K562 (cell line): ENCODE measurements around the gene FOXA3. TPM values are rescaled to one million over a fixed set of nuclear protein-coding genes. Genes with fewer than 3 reads are reported as not detected.

Source experiments
- ATAC-seq: fragments of 200-7000 bp; cut with Tn5 transposase; 3 replicates; pipeline ENCODE4 v1.9.1; 2020; ENCODE audit warnings: moderate library complexity
- BruUV-seq: library from RNA; stranded (reverse); fragments of 400-500 nt; replicated peaks from 2 replicates; lab custom pipeline; 2021; lab: Mats Ljungman, UMichigan
- CTCF ChIA-PET: fragments of 300-600 bp; formaldehyde crosslinking; extraction: SDS; loops from one replicate; lab custom pipeline; 2021; ENCODE audit warnings: low intra/inter-chr PET ratio; lab: Yijun Ruan, JAX
- POLR2A ChIA-PET: fragments of 300-600, 350-650 bp; sonication (Branson Sonifier 250); formaldehyde crosslinking; extraction: SDS; loops from one replicate; lab custom pipeline; 2021; ENCODE audit warnings: antibody characterized with exemption, inconsistent platforms; lab: Yijun Ruan, JAX
- DNase-seq, 4 experiments: peaks; one replicate each; pipeline versions ENCODE4 v3.0.0 to v3.0.0-alpha.2; 2011 to 2018; ENCODE audit warnings: low spot score in 3 of 4, mixed read lengths in 3 of 4; ENCODE audit errors: extremely low read depth in 1 of 4
- FAIRE-seq: peaks from 2 replicates; lab custom pipeline; 2011; peaks lifted over from hg19 to GRCh38; lab: Jason Lieb, UNC
- H2AFZ ChIP-seq: 2 replicates; pipeline ENCODE4 v1.6.0; 2011; ENCODE audit warnings: low read depth, low read length, control low read depth, inconsistent platforms
- H3K27ac ChIP-seq: fragments of 200-600 bp; 3 replicates; pipeline ENCODE4 v1.8.0; 2011; ENCODE audit warnings: low read depth, mild to moderate bottlenecking, control low read depth, inconsistent platforms, low read length, moderate library complexity, mixed read lengths; ENCODE audit errors: extremely low read depth
- H3K27me3 ChIP-seq, 2 experiments: fragments of 300-600 bp in 1 of 2; 2 replicates in 1 of 2; 3 replicates in 1 of 2; pipeline versions ENCODE4 v1.6.0 to v1.8.0; 2011; ENCODE audit warnings: inconsistent platforms in 2 of 2, low read length in 2 of 2, mild to moderate bottlenecking in 1 of 2, mixed read lengths in 1 of 2, moderate library complexity in 1 of 2; ENCODE audit not compliant: control insufficient read depth in 2 of 2, insufficient read depth in 2 of 2
- H3K36me3 ChIP-seq: fragments of 300-600 bp; 3 replicates; pipeline ENCODE4 v1.8.0; 2011; ENCODE audit warnings: mild to moderate bottlenecking, low read length, inconsistent platforms; ENCODE audit not compliant: control insufficient read depth, insufficient read depth
- H3K4me1 ChIP-seq, 2 experiments: fragments of 200-600 bp in 1 of 2; replicated peaks in 1 of 2; 2 replicates in 1 of 2; 3 replicates in 1 of 2; pipeline versions ENCODE4 v1.5.1 to v1.8.0; 2011; ENCODE audit warnings: inconsistent platforms in 2 of 2, low read length in 2 of 2, mild to moderate bottlenecking in 1 of 2, mixed read lengths in 1 of 2, moderate library complexity in 1 of 2; ENCODE audit not compliant: control insufficient read depth in 2 of 2, insufficient read depth in 2 of 2
- H3K4me2 ChIP-seq: 2 replicates; pipeline ENCODE4 v1.6.1; 2011; ENCODE audit warnings: low read length, control low read depth, inconsistent platforms, mixed read lengths; ENCODE audit not compliant: insufficient read depth
- H3K4me3 ChIP-seq: fragments of 200-600 bp; sonication (generic), shearing (Covaris generic); 2 replicates; pipeline ENCODE4 v1.5.1; 2016; ENCODE audit warnings: control low read depth, inconsistent platforms
- H3K79me2 ChIP-seq: fragments of 200-600 bp; 3 replicates; pipeline ENCODE4 v1.8.0; 2011; ENCODE audit warnings: low read length, inconsistent platforms; ENCODE audit not compliant: control insufficient read depth, insufficient read depth
- H3K9ac ChIP-seq, 2 experiments: 2 replicates each; pipeline versions ENCODE4 v1.6.0 to v1.6.1; 2011; ENCODE audit warnings: low read depth in 2 of 2, low read length in 2 of 2, control low read depth in 1 of 2, inconsistent platforms in 1 of 2, mild to moderate bottlenecking in 1 of 2, mixed read lengths in 1 of 2; ENCODE audit not compliant: insufficient read depth in 1 of 2
- H3K9me1 ChIP-seq: one replicate; pipeline ENCODE4 v1.6.0; 2011; ENCODE audit warnings: inconsistent platforms, mild to moderate bottlenecking, low read length, moderate library complexity; ENCODE audit not compliant: control insufficient read depth, insufficient read depth
- H3K9me3 ChIP-seq: replicated peaks from 2 replicates; pipeline ENCODE4 v1.5.1; 2011; ENCODE audit warnings: low read depth, low read length, inconsistent platforms; ENCODE audit not compliant: control insufficient read depth, insufficient read depth
- H4K20me1 ChIP-seq: replicated peaks from 2 replicates; pipeline ENCODE4 v1.6.1; 2011; ENCODE audit warnings: low read length, inconsistent platforms, mixed read lengths; ENCODE audit not compliant: control insufficient read depth, insufficient read depth
- BCOR ChIP-seq: fragments of 450-650 bp; IDR thresholded peaks from 2 replicates; pipeline ENCODE4 v1.6.1; 2016
- BMI1 ChIP-seq: fragments of 150-350 bp; IDR thresholded peaks from 2 replicates; pipeline ENCODE4 v1.6.1; 2014; ENCODE audit warnings: low read length
- KDM1A ChIP-seq, 2 experiments: fragments of 450-650 bp; IDR thresholded peaks; 2 replicates each; pipeline ENCODE4 v1.6.1; 2016; ENCODE audit warnings: mild to moderate bottlenecking in 2 of 2
- L3MBTL2 ChIP-seq: fragments of 450-650 bp; IDR thresholded peaks from 2 replicates; pipeline ENCODE4 v1.6.1; 2016; ENCODE audit warnings: mild to moderate bottlenecking, moderate library complexity
- MYNN ChIP-seq, 2 experiments: sonication (generic); formaldehyde crosslinking in 1 of 2; IDR thresholded peaks; 2 replicates each; pipeline versions ENCODE4 v1.5.0 to v1.6.1; 2016 to 2020; ENCODE audit warnings: antibody characterized with exemption in 1 of 2, missing genetic modification reagents in 1 of 2
- RBFOX2 ChIP-seq: fragments of 200-400 bp; formaldehyde crosslinking; IDR thresholded peaks from 2 replicates; pipeline ENCODE4 v1.6.1; 2017; ENCODE audit warnings: low read depth, mild to moderate bottlenecking, low read length, moderate library complexity
- RBM25 ChIP-seq: fragments of 200-400 bp; formaldehyde crosslinking; IDR thresholded peaks from 2 replicates; pipeline ENCODE4 v1.6.1; 2018; ENCODE audit warnings: low read length, low read depth, moderate library complexity; ENCODE audit not compliant: severe bottlenecking
- ZBTB7A ChIP-seq: IDR thresholded peaks from 2 replicates; pipeline ENCODE4 v1.6.1; 2011; ENCODE audit warnings: low read depth, mild to moderate bottlenecking, low read length, moderate library complexity, borderline replicate concordance; ENCODE audit not compliant: control insufficient read depth
- ZC3H8 ChIP-seq: fragments of 450-650 bp; IDR thresholded peaks from 2 replicates; pipeline ENCODE4 v1.6.1; 2017
- ZNF740 ChIP-seq, 3 experiments: fragments of 200-800 bp in 1 of 3; sonication (Bioruptor generic) in 1 of 3; sonication (generic) in 1 of 3; formaldehyde crosslinking in 1 of 3; IDR thresholded peaks; 2 replicates each; pipeline versions ENCODE4 v1.6.1 to v1.8.0; 2016 to 2022; ENCODE audit warnings: mild to moderate bottlenecking in 2 of 3, missing compliant biosample characterization in 2 of 3, missing genetic modification characterization in 2 of 3, missing genetic modification reagents in 1 of 3
- WGBS: fragments of 100-300 bp; shearing (Covaris generic); methylation state at CpG from one replicate; pipeline ENCODE4 v1.1.6; 2016; ENCODE audit warnings: low coverage, mixed read lengths; ENCODE audit not compliant: insufficient coverage; ENCODE audit errors: missing lambda C conversion rate; 5-methylcytosine and 5-hydroxymethylcytosine counted together
- in situ Hi-C: fragments of 300-500 bp; cut with MboI; formaldehyde crosslinking; loops from 4 replicates; pipeline ENCODE4 v1.15.0; 2018; ENCODE audit warnings: inconsistent platforms, mixed read lengths
- intact Hi-C: fragments of 100-400 bp; cut with micrococcal nuclease; formaldehyde crosslinking; loops from 2 replicates; pipeline ENCODE4 v1.14.2; 2022
- polyA plus RNA-seq, 8 experiments: library from polyadenylated mRNA; depleted of rRNA in 4 of 8; stranded (reverse) in 5 of 8; unstranded in 3 of 8; fragments of >200 nt; fragmentation: Nextera tagmentation in 2 of 8; fragmentation: Illumina TruSeq in 1 of 8; extraction: Ambion mirVana in 2 of 8; extraction: Trizol in 1 of 8; gene quantifications; 2 replicates each; pipeline versions ENCODE4 v1.2.1 to v1.2.3, GENCODE V29; 2011 to 2014; ENCODE audit warnings: inconsistent platforms in 1 of 8, missing spikeins in 1 of 8
- total RNA-seq, 7 experiments: library from RNA; depleted of rRNA in 6 of 7; stranded (reverse); fragments of >200 nt in 6 of 7; fragmentation: Illumina TruSeq in 2 of 7; extraction: Trizol in 2 of 7; gene quantifications; 2 replicates each; pipeline versions ENCODE4 v1.2.1 to v1.2.3, GENCODE V29; 2011 to 2021; ENCODE audit warnings: low replicate concordance in 1 of 7

FOXA3 gene
- total and polyA plus RNA-seq, 9 of the 15 experiments (the other 6 are each of a cell fraction or from before 2014, with no cell fraction given) = 1.3 to 15.5 (median 4.7) TPM

- ATAC-seq = no peak
- Histone ChIP-seq H3K9ac (peak overlapping the region in 1 of 2 experiments; percentile 94; a peak in 2 of 4 replicates), H3K27me3 (no peaks in the 10 kb centered on the region), H4K20me1 (no peaks in the 10 kb centered on the region), H3K9me1 (peaks cover 2% of the 10 kb centered on the region), H3K4me2 (peak overlapping the region; percentile 100), H3K4me1 (peaks cover 23 to 45% of the 10 kb centered on the region in 2 experiments), H3K9me3 (no peaks in the 10 kb centered on the region), H2AFZ (no peak overlapping the region), H3K27ac (no peak overlapping the region), H3K36me3 (peaks cover 10% of the 10 kb centered on the region; the same call in 2 of the 3 replicates), H3K4me3 (no peak overlapping the region), H3K79me2 (peaks cover 44% of the 10 kb centered on the region)
- DNase-seq = no peak
- POLR2A ChIA-PET = interaction anchor here (0.6 to 2.0 kb wide), 9 partner anchors 11 to 146 kb away, joined by 3 to 9 read pairs (median 3); partner anchors contain the start of gene CCDC61
- TF ChIP-seq RBM25 = peak; percentile 53
- peak; percentile 38 for TF ChIP-seq ZBTB7A
- no peak for TF ChIP-seq ZC3H8
- peak; percentile 33; the same call in 1 of the 2 replicates for TF ChIP-seq RBFOX2
- TF ChIP-seq ZNF740 (CRISPR knock-in tag; IDR thresholded peaks at IDR 0.05) = 0 out of 2 replicates have a peak, but pooled peaks have one; percentile 19
- no peak for TF ChIP-seq ZNF740 (tag; IDR thresholded peaks at IDR 0.05)
- TF ChIP-seq MYNN (IDR thresholded peaks at IDR 0.05) = no peak
- no peak for TF ChIP-seq MYNN (CRISPR knock-in tag; IDR thresholded peaks at IDR 0.05)
- peak; percentile 13 to 54; a peak in 2 of 4 replicates for TF ChIP-seq KDM1A (IDR thresholded peaks at IDR 0.05)
- peak; percentile 21; the same call in 1 of the 2 replicates for TF ChIP-seq L3MBTL2
- TF ChIP-seq BCOR = peak; percentile 67
- TF ChIP-seq BMI1 = no peak
- FAIRE-seq = no peak
- WGBS = 51% methylated on average over 8 of the region's 9 CpGs
- in situ Hi-C loops = no loop called here
- no TSS peak for BruUV-seq
- intact Hi-C loops = no loop called here
- CTCF ChIA-PET = interaction anchor here (0.6 to 5.5 kb wide), 4 partner anchors 17 to 683 kb away, joined by 3 to 102 read pairs (median 10); partner anchors contain the start of gene IRF2BP1
Measured at GRCh38 chr19:45865269-45865948, 1.3 kb downstream of the FOXA3 start.
